Bronchial epithelial cell (primary cell): ENCODE measurements around the gene MBL2. TPM values are rescaled to one million over a fixed set of nuclear protein-coding genes. Genes with fewer than 3 reads are reported as not detected.

ENCODE experiments used
- DNase-seq: peaks from one replicate; pipeline ENCODE4 v3.0.0-alpha.2; 2010; ENCODE audit warnings: low read depth
- FAIRE-seq: peaks from 2 replicates; lab custom pipeline; 2011; peaks lifted over from hg19 to GRCh38; lab: Jason Lieb, UNC
- H3K27me3 ChIP-seq: 2 replicates; pipeline ENCODE4 v1.5.1; 2011; ENCODE audit warnings: low read length; ENCODE audit not compliant: control insufficient read depth, insufficient read depth
- H3K36me3 ChIP-seq: 2 replicates; pipeline ENCODE4 v1.5.1; 2011; ENCODE audit warnings: low read length; ENCODE audit not compliant: control insufficient read depth, insufficient read depth
- H3K4me3 ChIP-seq: 2 replicates; pipeline ENCODE4 v1.5.1; 2011; ENCODE audit warnings: mild to moderate bottlenecking, low read depth, low read length, control low read depth
- CTCF ChIP-seq: IDR thresholded peaks from 2 replicates; pipeline ENCODE4 v1.5.1; 2011; ENCODE audit warnings: mild to moderate bottlenecking, moderate library complexity, low read length, control low read depth, inconsistent platforms; ENCODE audit not compliant: insufficient read depth, severe bottlenecking
- total RNA-seq: library from RNA; depleted of rRNA; stranded (reverse); fragments of >200 nt; gene quantifications from 2 replicates; pipeline ENCODE4 v1.2.1, GENCODE V29; 2014

MBL2 gene
- total RNA-seq, 1 donor from 2014 or later, result not detected

GRCh38 chr10:52770904-52771303 lies 1.7 kb downstream of the MBL2 start:
- no peaks in the 10 kb centered on the region for H3K27me3 ChIP-seq
- no peak for TF ChIP-seq CTCF
- H3K4me3 ChIP-seq, result no peak overlapping the region
- FAIRE-seq, result no peak
- no peaks in the 10 kb centered on the region for H3K36me3 ChIP-seq
- no peak for DNase-seq

- DNase-seq (no peak), FAIRE-seq (no peak)
- Histone ChIP-seq H3K27me3 (no peaks in the 10 kb centered on the region), H3K36me3 (no peaks in the 10 kb centered on the region), H3K4me3 (no peak overlapping the region)
- no peak for TF ChIP-seq CTCF
These were observed 2.6 kb downstream of the MBL2 start for GRCh38 chr10:52769966-52770365.

- TF ChIP-seq CTCF, result no peak
- Histone ChIP-seq H3K36me3 (no peaks in the 10 kb centered on the region), H3K4me3 (no peak overlapping the region), H3K27me3 (no peaks in the 10 kb centered on the region)
- DNase-seq (no peak), FAIRE-seq (no peak)
These were observed 4.5 kb downstream of the MBL2 start for GRCh38 chr10:52768001-52768532.

GRCh38 chr10:52762088-52762487 lies 10.5 kb downstream of the MBL2 start:
- no peak for DNase-seq
- FAIRE-seq, result no peak
- Histone ChIP-seq H3K4me3 (no peak overlapping the region), H3K27me3 (no peaks in the 10 kb centered on the region), H3K36me3 (no peaks in the 10 kb centered on the region)
- no peak for TF ChIP-seq CTCF

GRCh38 chr10:52759154-52759553 lies 13.4 kb downstream of the MBL2 start:
- no peak overlapping the region for H3K4me3 ChIP-seq
- TF ChIP-seq CTCF, result no peak
- H3K36me3 ChIP-seq, result no peaks in the 10 kb centered on the region
- no peak for DNase-seq
- H3K27me3 ChIP-seq, result no peaks in the 10 kb centered on the region
- FAIRE-seq, result no peak

- Histone ChIP-seq H3K4me3 (no peak overlapping the region), H3K27me3 (no peaks in the 10 kb centered on the region), H3K36me3 (no peaks in the 10 kb centered on the region)
- FAIRE-seq, result no peak
- DNase-seq, result no peak
- no peak for TF ChIP-seq CTCF
These were observed 14.2 kb downstream of the MBL2 start for GRCh38 chr10:52758406-52758805.
